HG03039 (cell line): ENCODE measurements around the gene KIFC1.
"Not testable (repeated sequence)": the region's sequence is repeated elsewhere in the genome, so short reads cannot be mapped to it uniquely, and the experiment has no call there.

Source experiments
- ATAC-seq: cut with Tn5 transposase; IDR thresholded peaks from one replicate; pipeline ENCODE4 v1.9.1; 2021; ENCODE audit warnings: mild to moderate bottlenecking, moderate library complexity; ENCODE audit not compliant: unreplicated experiment

KIFC1 gene

GRCh38 chr6:33373960-33374910 is 17.4 kb upstream of the KIFC1 start:
- no peak for ATAC-seq

- ATAC-seq: no peak
These were observed 16.4 kb upstream of the KIFC1 start for GRCh38 chr6:33375143-33375671.

- ATAC-seq: no peak
These were observed 14.5 kb upstream of the KIFC1 start for GRCh38 chr6:33377171-33377570.

GRCh38 chr6:33379184-33379583 is 12.4 kb upstream of the KIFC1 start:
- not testable (repeated sequence) for ATAC-seq

GRCh38 chr6:33380272-33380981 is 11.2 kb upstream of the KIFC1 start:
- no peak for ATAC-seq

GRCh38 chr6:33383427-33384185 is 8.0 kb upstream of the KIFC1 start:
- ATAC-seq: no peak

GRCh38 chr6:33384581-33385020 is 7.0 kb upstream of the KIFC1 start:
- no peak for ATAC-seq

- no peak for ATAC-seq
These were observed 1.4 kb upstream of the KIFC1 start for GRCh38 chr6:33390173-33390572.

- ATAC-seq: no peak
These were observed 801 bp upstream of the KIFC1 start for GRCh38 chr6:33390767-33391277.

- peak; percentile 22 for ATAC-seq
These were observed 435 bp downstream of the KIFC1 start for GRCh38 chr6:33391922-33392594.

- no peak for ATAC-seq
These were observed 949 bp downstream of the KIFC1 start for GRCh38 chr6:33392595-33392948.

GRCh38 chr6:33392979-33393378 is 1.4 kb downstream of the KIFC1 start:
- ATAC-seq: no peak

- ATAC-seq: no peak
These were observed 5.9 kb downstream of the KIFC1 start for GRCh38 chr6:33397541-33397940.

GRCh38 chr6:33398601-33399000 is 7.0 kb downstream of the KIFC1 start:
- ATAC-seq: not testable (repeated sequence)

GRCh38 chr6:33399881-33400280 is 8.3 kb downstream of the KIFC1 start:
- not testable (repeated sequence) for ATAC-seq

GRCh38 chr6:33404884-33405283 is 13.3 kb downstream of the KIFC1 start:
- no peak for ATAC-seq

- ATAC-seq: no peak
These were observed 13.8 kb downstream of the KIFC1 start for GRCh38 chr6:33405386-33405940.

GRCh38 chr6:33406126-33406525 is 14.5 kb downstream of the KIFC1 start:
- ATAC-seq: no peak

- no peak for ATAC-seq
These were observed 15.6 kb downstream of the KIFC1 start for GRCh38 chr6:33407132-33407718.
